NCI-H2081 treated with DMSO at 0.1 percent for 48 hours (cell line): Measurements from ENCODE around the gene PAFAH2.
A peak's percentile ranks its signal among the peaks of the same experiment; 100 is the strongest.

Source experiments
- DNase-seq: peaks from one replicate; lab custom pipeline; 2025; lab: John Stamatoyannopoulos, UW

The PAFAH2 gene

GRCh38 chr1:25929016-25929415, 68.8 kb downstream of the PAFAH2 start:
- DNase-seq = no peak

GRCh38 chr1:25927521-25928265, 70.2 kb downstream of the PAFAH2 start:
- peak; percentile 28 for DNase-seq

GRCh38 chr1:25926731-25927496, 70.9 kb downstream of the PAFAH2 start:
- DNase-seq = no peak

GRCh38 chr1:25924454-25924853, 73.4 kb downstream of the PAFAH2 start:
- no peak for DNase-seq

- no peak for DNase-seq
Observed at GRCh38 chr1:25922971-25923552, 74.8 kb downstream of the PAFAH2 start.

GRCh38 chr1:25922056-25922970, 75.5 kb downstream of the PAFAH2 start:
- DNase-seq = peak; percentile 25

- no peak for DNase-seq
Observed at GRCh38 chr1:25918615-25919014, 79.2 kb downstream of the PAFAH2 start.

GRCh38 chr1:25917996-25918395, 79.9 kb downstream of the PAFAH2 start:
- no peak for DNase-seq

- no peak for DNase-seq
Observed at GRCh38 chr1:25916460-25916859, 81.4 kb downstream of the PAFAH2 start.

- DNase-seq = no peak
Observed at GRCh38 chr1:25914074-25914995, 83.5 kb downstream of the PAFAH2 start.

- DNase-seq = no peak
Observed at GRCh38 chr1:25913206-25913605, 84.7 kb downstream of the PAFAH2 start.

GRCh38 chr1:25912076-25912831, 85.6 kb downstream of the PAFAH2 start:
- no peak for DNase-seq

GRCh38 chr1:25911162-25911561, 86.7 kb downstream of the PAFAH2 start:
- no peak for DNase-seq
